ENCODE results near the gene MACROD2. TPM values are rescaled to one million over a fixed set of nuclear protein-coding genes. Genes with fewer than 3 reads are reported as not detected.

MACROD2 gene
- total and polyA plus RNA-seq, 2 experiments from 2014 or later, result 2.8 to 4.3 TPM

- peaks cover 8% of the 10 kb centered on the region; the same call in 2 of the 3 replicates for H3K36me3 Mint-ChIP-seq (ENCODE audit: low read depth)
- no peaks in the 10 kb centered on the region for H3K27me3 Mint-ChIP-seq (ENCODE audit: insufficient read depth, low read depth, poor library complexity)
- H3K27me3 ChIP-seq (ENCODE audit: insufficient read depth), result no peaks in the 10 kb centered on the region
- no peaks in the 10 kb centered on the region for H3K4me1 Mint-ChIP-seq
- H3K9me3 Mint-ChIP-seq, result peaks cover 18% of the 10 kb centered on the region
- DNase-seq (ENCODE audit: low spot score) (no peak), ATAC-seq (no peak)
- no peak overlapping the region for H3K4me3 ChIP-seq
- peaks cover 4% of the 10 kb centered on the region for H3K9me2 ChIP-seq (ENCODE audit: insufficient read depth)
- H3K36me3 ChIP-seq (ENCODE audit: insufficient read depth), result no peaks in the 10 kb centered on the region; the same call in 1 of the 2 replicates
- H3K4me1 ChIP-seq (ENCODE audit: insufficient read depth), result no peaks in the 10 kb centered on the region
- no peaks in the 10 kb centered on the region for H3K79me2 ChIP-seq (replicated peaks; ENCODE audit: insufficient read depth)
- no peak overlapping the region for H3K27ac Mint-ChIP-seq
- no peak overlapping the region for H3K4me3 Mint-ChIP-seq
- H4K20me1 ChIP-seq (replicated peaks; ENCODE audit: insufficient read depth), result no peaks in the 10 kb centered on the region
- TF ChIP-seq EZH2 (IDR thresholded peaks at IDR 0.05; ENCODE audit: low read depth, unreplicated experiment) (no peak), POLR2AphosphoS5 (IDR thresholded peaks at IDR 0.05; ENCODE audit: low read depth) (no peak), ZNF114 (CRISPR knock-in tag; IDR thresholded peaks at IDR 0.05) (no peak), ETS1 (IDR thresholded peaks at IDR 0.05) (no peak), CREB1 (CRISPR knock-in tag; IDR thresholded peaks at IDR 0.05; ENCODE audit: low read depth) (no peak), STAT1 (IDR thresholded peaks at IDR 0.05; ENCODE audit: unreplicated experiment) (no peak), ZNF462 (CRISPR knock-in tag; IDR thresholded peaks at IDR 0.05) (no peak), CTCF (conservative IDR thresholded peaks at IDR 0.05; ENCODE audit: low read depth in 2 of 2) (no peak), ZNF331 (CRISPR knock-in tag; IDR thresholded peaks at IDR 0.05; ENCODE audit: low read depth) (no peak), REST (IDR thresholded peaks at IDR 0.05; ENCODE audit: unreplicated experiment) (no peak), EZH2phosphoT487 (IDR thresholded peaks at IDR 0.05; ENCODE audit: unreplicated experiment) (no peak), JUNB (IDR thresholded peaks at IDR 0.05; ENCODE audit: unreplicated experiment) (no peak), NANOG (IDR thresholded peaks at IDR 0.05; ENCODE audit: borderline replicate concordance) (no peak)
- H3K4me2 ChIP-seq, result no peak overlapping the region
- H3K27ac ChIP-seq (ENCODE audit: low read depth), result no peak overlapping the region
- no peaks in the 10 kb centered on the region for H3F3A ChIP-seq (replicated peaks; ENCODE audit: low read depth)
- no peak overlapping the region for H2AFZ ChIP-seq
Measured at GRCh38 chr20:15209537-15209936, 1214.2 kb downstream of the MACROD2 start.

Measured in GM23338 (cell line).